Anterior cingulate cortex (tissue), 58 donors: ENCODE measurements around the gene FLNB.

ENCODE experiments used
- DNase-seq, 58 donors: peaks; one replicate each; lab custom pipeline; 2025; lab: John Stamatoyannopoulos, UW

Gene FLNB

DNA sequence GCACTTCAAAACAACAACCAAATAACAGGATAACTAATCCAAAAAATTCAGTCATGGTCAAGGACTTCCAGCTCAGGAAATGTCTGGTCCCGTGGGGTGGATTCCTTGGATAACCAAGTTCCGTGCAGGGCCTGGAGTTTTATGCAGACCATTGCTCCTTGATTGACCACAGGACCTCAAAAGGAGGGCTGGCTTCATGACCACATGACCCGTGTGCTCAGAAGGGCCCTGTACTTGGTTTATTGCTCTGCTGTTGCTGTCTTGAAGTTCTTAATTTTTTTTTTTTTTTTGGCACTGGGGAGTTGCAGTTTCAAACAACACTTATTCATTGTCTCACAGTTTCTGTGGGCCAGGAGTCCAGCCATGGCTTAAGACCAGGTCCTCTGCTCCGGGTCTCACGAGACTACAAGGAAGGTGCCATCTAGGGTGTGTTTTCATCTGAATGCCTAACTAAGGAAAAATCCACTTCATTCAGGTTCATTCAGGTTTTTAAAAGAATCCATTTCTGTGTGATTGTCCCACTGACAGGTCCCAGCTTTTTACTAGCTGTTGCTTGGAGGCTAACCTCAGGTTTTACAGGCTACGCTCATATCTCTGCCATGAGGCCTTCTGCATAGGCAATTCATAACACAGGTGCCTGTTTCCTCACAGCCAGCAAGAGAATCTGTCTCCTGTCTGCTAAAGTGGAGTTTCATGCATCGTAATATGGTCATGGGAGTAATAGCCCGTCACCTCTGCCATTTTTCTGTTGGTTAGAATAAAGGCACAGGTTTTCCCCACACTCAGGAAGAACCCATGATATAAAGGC, 65.3 kb downstream of the FLNB start:
- DNase-seq, result no peak

DNA sequence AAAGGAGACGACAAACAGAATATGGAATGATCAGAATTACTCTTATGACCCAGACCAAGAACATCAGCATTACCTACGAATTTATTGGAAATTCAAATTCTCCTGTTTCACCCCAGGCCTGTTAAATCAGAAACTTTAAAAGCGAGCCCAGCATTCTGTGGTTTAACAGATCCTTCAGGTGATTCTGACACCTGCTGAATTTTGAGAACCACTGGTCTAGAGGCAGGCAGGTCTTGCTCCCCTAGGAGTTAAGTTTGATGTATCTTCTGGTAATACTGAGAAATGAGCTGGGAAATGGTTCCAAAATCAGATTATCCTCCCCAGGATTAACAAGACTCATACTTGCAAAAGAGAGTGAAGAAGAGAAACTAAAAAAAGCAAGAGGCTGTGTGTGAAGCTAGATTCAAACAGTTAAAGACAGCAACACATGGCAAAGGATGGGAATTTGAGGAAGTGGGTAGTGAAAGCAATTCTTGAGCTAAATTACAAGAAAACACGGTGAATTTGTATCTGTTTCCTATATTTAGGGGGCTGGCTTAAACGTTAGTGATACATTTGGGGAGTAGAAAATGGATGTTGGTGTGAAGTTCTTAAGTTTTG, 66.0 kb downstream of the FLNB start:
- DNase-seq, result no peak

DNA sequence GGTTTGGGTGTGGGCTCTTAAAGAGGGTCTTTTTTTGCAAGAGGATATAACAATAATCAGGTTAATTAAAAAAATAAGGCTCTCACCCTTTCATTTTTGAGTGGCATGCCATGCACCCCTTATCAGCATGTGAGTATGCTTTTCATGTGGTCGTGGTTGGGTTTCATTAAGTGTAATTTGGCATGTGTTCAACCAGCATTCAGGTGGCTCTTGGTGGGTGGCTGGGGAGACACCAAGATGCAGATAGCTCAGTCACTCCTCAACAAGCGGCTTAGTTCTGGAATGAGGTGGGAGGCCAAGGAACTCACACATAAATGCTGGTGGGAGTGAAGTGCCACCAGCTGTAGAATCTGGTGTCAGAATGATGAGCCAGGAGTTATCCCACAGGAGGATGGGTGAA, 66.8 kb downstream of the FLNB start:
- DNase-seq, result no peak

DNA sequence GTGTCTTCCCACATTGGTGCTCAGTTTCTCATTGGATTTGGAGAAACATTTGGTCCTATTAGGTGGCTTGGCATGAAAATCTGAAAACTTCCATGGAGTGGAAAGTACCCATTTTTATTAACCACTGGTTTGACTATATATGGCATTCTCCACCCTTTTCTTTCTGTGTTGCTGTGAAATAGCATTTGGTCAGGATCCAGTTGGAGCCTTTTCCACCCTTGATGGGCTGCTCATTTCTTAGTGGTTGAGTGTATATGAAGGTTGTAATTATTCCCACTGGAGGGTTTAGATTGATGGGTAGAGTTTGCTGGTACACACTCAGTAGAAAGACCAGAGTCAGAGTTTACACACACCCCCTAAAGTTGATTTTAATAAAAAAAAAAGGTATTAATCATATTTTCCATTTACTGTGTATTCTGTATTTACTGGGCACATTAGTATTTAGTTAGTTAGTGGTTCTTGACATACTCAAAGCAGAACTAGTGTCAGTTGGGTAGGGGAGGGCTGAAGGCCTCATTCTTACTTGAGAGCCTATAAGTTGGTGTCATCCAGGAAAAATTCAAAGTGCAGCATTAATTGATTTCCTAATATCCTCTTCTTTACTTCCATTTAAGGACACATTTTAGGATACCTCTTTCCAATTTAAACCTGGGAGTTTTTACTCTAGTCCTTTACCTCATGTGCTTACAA, 69.5 kb downstream of the FLNB start:
- DNase-seq, result no peak

DNA sequence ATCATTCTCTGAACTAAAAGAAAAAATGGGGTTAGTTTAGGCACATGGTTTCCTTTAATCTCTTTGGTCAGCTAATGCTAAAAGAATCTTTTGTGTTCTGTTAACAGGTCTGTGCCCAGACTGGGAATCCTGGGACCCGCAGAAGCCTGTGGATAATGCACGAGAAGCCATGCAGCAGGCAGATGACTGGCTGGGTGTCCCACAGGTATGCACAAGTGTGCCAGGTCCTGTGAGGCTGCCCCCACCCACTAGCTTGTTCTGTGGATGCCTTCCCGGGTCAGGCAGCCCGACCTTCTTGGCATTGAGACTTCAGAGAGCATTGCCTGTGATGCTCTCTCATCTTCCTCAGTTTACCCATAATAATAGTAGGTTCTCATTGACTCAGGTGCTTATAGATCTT, 70.4 kb downstream of the FLNB start:
- no peak for DNase-seq

DNA sequence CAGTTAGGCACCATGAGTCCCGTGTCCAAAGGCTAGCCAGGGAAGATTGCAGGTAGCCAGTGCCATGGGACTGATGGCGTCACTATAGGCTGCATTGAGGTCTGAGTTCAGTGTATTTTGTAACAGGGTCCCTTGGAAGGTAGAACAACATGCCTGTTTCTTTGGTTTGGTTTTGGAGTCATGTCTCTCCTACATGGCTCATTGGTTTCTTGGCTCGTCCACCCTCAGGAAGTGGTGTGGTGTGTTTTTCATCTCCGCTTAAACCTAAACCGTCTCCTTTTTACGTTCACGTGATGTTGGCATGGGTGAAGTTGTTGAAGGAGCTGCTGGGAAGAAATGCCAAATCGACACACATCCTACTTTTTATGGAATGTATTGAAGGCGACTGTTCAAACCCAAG, 71.6 kb downstream of the FLNB start:
- no peak for DNase-seq

DNA sequence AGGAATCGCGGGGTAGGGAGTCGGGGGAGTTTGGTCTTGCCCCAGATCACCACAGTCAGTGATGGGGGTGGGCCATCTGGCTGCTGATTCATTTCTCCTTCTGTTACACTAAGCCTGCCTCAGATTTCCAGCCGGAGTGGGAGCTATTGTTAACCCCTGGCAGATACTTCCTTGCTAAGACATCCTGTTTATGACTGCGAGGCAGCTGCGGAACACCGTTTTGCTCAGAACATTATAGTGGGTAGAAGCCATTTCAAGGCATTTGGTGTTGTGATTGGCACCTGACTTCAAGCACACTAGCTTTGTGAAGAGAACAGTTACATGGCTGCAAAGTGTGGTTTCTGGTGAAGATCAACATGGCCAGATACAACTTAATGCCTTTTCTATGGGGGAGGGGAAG, 73.8 kb downstream of the FLNB start:
- peak in 11 of 58 donors; percentile 5 to 47 (median 19) for DNase-seq

DNA sequence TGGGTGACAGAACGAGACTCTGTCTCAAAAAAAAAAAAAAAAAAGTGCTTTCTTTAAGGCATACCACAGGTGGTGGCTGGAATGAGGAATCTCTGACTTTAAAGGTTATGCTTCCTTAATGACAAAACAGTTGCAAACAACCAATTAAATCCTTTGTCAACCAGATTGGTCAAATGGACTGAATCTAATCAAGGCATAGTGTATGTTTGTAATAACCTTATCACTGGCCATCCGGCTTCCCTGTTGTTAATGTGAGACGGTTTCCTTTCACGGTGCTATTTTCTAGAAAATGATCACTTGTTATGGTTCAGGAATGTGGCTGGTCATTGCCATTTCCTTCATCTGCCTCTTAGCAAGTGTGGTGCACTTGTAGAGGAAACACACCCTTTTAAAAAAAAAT, 75.9 kb downstream of the FLNB start:
- DNase-seq, result no peak

DNA sequence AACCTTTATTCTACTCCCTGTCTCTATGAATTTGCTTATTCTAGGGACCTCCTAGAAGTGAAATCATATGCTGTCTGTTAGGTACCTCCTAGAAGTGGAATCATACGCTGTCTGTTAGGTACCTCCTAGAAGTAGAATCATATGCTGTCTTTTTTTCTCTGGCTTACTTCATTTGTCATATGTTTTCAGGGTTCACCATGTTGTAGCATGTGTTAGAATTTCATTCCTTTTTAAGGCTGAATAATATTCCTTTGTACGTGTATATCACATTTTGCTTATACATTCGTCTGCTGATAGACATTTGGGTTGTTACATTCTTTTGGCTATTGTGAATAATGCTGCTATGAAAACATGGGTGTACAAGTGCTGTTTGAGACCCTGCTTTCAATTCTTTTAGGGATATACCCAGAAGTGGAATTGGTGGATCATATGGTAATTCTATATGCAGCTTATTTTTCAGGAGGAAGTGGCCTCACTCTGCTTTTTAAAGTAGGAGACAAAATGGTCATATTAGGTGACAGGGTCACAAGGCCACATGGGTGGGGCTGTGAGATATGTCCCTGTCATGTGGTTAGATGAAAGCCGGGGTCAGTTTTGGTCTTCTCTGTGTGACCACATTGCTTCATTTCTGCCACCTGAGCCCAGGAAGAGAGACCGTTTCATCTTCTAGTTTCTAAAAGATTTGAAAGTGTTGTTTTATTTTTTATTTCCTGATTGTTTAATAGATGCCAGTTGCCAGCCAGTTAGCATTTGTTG, 76.7 kb downstream of the FLNB start:
- no peak for DNase-seq

DNA sequence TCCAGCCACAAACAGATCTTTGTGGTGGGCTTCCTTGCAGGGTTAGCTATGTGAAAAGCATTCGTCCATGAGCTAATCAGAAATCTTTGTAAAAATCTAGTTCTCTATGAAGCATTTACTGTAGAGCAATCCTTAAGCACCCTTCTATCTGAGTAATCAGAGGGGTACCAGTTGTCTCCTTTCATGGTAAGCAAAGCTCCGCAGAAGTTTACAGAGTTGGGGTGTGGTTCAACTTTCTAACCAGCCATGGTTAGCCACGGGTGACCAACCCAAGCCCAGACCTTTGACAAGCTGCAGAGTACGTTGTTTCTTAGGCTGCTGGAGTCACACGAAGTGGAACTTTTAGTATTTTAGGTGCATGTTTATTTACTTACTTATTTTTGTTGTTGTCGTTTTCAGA, 77.4 kb downstream of the FLNB start:
- no peak for DNase-seq

DNA sequence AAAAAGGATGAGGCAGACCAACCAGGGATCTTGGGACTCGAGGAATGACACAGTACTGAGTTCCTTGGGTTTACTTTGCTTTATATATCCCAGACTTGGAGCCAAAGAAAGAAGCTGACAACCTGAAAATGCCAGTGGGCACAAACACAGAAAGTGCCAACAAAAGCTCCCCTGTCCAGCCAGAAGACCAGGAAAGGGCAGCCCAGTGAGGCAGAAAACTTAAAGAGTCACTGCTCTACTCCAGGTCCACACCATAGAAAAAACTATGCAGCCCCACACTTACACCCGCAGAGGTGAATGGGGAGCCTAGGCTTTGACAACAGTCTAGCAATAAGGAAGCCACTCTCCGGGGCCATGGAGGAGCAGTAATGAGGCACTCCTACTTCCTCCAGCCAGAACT, 80.3 kb downstream of the FLNB start:
- no peak for DNase-seq

DNA sequence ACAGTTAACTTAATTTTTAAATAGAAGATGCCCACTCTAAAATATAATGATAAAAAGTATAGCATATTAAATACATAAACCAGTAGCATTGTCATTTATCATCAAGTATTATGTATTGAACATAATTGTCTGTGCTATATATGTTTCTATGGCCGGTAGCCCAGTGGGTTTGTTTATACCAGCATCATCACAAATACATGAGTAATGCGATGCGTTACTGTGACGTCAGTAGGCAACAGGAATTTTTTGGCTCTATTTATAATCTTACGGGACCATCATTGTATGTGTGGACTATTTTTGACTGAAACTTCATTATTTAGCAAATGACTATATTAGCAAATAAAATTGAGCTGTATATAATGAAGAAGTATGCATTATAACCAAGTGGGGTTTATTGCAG, 82.1 kb downstream of the FLNB start:
- no peak for DNase-seq

DNA sequence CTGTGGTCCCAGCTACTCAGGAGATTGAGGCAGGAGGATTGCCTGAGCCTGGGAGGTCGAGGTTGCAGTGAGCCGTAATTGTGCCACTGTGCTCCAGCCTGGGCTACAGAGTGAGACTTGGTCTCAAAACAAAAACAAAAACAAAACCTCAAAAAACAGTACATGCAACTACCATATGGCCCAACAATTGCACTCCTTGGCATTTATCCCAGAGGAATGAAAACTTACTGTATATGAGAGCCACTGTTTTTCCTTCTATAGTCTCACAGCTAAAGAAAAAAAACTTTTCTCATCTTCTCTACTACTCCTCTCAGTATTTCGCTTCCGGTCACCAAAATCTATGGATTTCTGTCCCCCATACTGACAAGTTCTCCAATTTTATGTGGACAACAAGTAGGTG, 84.3 kb downstream of the FLNB start:
- DNase-seq, result no peak

DNA sequence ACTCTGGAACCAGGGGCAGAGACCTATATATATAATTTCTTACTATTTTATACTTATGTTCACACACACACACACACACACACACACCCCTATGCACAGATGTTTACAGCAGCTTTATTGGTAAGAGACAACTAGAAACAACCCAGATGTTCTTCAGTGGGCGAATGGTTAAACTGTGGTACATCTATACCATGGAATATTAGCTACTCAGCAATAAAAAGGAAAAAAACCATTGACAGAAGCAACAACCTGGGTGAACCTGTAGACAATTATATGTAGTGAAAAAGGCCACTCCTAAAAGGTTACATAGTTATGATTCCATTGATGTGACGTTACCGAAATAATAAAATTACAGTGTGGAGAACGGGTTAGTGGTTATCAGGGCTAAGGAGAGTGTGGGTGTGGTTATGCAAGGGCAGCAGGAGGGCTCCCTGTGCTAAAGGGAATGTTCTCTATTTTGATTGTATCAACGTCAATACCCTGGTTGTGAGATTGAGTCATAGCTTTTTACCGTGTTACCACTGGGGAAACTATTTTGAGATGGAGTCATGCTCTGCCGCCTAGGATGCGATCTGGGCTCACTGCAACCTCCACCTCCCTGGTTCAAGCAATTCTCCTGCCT, 85.5 kb downstream of the FLNB start:
- DNase-seq, result no peak

DNA sequence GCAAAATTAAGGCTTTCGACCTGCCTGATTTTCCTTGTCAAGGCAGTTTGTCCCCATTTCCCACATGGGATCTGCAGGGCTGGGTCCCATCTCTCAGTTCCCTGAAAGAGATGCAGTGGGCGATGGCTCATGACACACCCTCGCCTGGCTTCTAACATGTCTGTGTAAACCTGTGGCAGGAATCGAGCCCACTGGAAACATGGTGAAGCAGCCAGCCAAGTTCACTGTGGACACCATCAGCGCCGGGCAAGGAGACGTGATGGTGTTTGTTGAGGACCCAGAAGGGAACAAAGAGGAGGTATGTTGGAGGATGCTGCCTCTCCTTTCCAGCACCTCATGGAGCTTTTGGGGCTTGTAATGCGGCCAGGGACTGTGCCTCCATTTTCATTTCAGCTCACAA, 86.4 kb downstream of the FLNB start:
- DNase-seq, result no peak

DNA sequence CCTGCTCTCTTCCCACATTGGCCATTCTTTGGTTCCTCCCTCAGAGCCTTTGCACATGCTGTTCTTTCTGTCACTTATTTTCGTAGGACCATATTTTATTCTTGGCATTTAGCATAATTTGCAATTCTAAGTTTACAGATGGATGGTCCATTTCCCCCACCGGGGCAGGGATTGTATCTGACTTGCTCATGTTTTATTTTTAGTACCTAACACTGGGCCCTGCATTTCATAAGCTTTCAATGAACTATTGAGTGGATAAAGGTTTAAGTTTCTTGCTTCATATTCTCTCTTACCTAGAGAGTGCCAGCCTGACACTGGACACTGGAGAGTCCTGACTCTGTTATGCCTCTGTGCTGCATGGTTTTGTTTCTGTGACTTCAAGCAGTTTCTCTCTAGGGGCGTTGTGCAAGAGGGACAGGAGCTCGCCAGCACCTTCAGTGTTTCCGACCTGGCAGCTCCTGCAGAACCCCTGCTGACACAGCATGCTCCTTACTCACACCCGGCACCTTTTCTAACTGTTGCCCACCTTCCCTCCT, 87.4 kb downstream of the FLNB start:
- no peak for DNase-seq

DNA sequence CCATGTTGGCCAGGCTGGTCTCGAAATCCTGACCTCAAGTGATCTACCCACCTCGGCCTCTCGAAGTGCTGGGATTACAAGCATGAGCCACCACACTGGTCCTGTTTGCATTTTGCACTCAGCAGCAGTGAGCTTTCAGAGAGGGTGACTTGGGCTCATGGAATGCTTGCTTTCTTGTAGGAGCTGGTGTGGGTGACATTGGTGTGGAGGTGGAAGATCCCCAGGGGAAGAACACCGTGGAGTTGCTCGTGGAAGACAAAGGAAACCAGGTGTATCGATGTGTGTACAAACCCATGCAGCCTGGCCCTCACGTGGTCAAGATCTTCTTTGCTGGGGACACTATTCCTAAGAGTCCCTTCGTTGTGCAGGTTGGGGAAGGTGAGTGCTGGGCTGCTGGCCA, 90.3 kb downstream of the FLNB start:
- no peak for DNase-seq

DNA sequence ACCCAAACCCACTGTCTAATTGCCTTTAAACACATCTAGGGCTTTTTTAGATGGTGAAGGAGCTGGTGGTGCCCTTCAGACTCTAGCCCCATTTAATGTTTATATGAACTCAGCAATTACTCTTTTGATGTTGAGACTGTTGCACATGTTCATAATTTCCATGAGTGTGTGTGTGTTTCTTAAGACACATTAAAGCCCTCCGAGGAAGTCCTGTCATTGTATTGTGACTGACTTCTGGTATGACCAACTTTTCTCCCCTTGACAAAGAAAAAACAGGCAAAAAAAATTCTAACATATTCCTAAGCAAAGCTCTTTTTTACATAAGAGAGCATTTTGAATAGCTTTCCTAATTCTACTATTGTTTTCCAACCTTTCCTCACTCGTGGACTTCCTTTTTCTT, 91.6 kb downstream of the FLNB start:
- DNase-seq, result no peak

DNA sequence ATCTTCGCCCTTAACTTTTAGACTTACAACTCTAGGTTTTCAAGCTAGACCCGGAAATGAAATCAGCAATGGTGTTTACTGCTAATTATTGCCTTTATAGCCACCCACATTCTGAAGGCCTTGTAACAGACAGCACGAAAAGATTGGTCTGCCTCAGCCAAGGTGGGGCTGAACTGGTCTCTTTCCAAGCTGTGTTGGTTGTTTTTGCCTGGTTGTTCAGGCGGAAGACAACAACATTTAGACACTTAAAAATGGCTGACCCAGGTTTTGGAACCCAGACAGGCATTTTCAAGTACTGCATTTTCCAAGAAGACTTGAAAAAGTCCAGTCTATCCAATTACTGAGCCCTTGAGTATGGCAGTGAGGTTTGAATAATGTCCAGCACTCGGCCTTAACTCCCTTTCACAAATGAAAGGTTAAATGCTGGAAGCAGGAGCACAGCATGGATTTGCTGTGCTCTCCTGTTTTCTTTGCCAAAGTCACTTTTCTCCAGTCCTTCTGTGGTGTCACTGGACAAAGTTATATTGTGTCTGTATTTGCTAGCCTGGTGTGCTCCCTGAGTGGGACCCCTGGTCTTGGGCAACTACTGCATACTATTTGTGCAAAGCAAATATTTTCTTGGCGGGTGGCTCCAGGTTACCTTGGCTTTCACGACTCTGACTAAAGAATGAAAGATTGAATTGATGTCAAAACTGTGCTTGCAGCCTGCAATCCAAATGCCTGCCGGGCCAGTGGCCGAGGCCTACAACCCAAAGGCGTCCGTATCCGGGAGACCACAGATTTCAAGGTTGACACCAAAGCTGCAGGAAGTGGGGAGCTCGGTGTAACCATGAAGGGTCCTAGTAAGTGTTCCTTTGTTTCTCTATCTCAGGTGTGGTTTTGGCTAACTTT, 93.5 kb downstream of the FLNB start:
- DNase-seq, result peak in 29 of 58 donors; percentile 5 to 75 (median 34)
